WTC11 (cell line): ENCODE results near the gene RAPGEF1. TPM values are rescaled to one million over a fixed set of nuclear protein-coding genes. Genes with fewer than 3 reads are reported as not detected.
A peak's percentile ranks its signal among the peaks of the same experiment; 100 is the strongest.

ENCODE experiments used
- ATAC-seq: fragments of 200-7000 bp; cut with Tn5 transposase; 2 replicates; pipeline ENCODE4 v1.10.0; 2021; ENCODE audit warnings: mild to moderate bottlenecking, moderate library complexity
- CTCF ChIA-PET: fragments of 300-600 bp; sonication (Branson Sonifier 250); formaldehyde crosslinking; loops from one replicate; lab custom pipeline; 2021; ENCODE audit warnings: antibody characterized with exemption; lab: Charles Lee
- POLR2A ChIA-PET: fragments of 350-600 bp; sonication (Branson Sonifier 250); formaldehyde crosslinking; loops from one replicate; lab custom pipeline; 2021; ENCODE audit warnings: antibody characterized with exemption; lab: Charles Lee
- DNase-seq: peaks from one replicate; pipeline ENCODE4 v3.0.0; 2021; ENCODE audit warnings: low spot score
- H3K27ac Mint-ChIP-seq: 2 replicates; pipeline ENCODE4 v1.8.0; 2021; ENCODE audit warnings: mixed read lengths
- H3K27me3 Mint-ChIP-seq: 2 replicates; pipeline ENCODE4 v1.8.0; 2021; ENCODE audit warnings: low read depth, mild to moderate bottlenecking, moderate library complexity, mixed read lengths
- H3K36me3 Mint-ChIP-seq: 2 replicates; pipeline ENCODE4 v1.8.0; 2021; ENCODE audit warnings: mixed read lengths
- H3K4me1 Mint-ChIP-seq: 2 replicates; pipeline ENCODE4 v1.8.0; 2022; ENCODE audit warnings: mixed read lengths
- H3K4me3 Mint-ChIP-seq: 2 replicates; pipeline ENCODE4 v1.8.0; 2021; ENCODE audit warnings: mild to moderate bottlenecking, moderate library complexity, mixed read lengths
- H3K9me3 Mint-ChIP-seq: 2 replicates; pipeline ENCODE4 v1.8.0; 2021; ENCODE audit warnings: mixed read lengths
- ARID4B ChIP-seq: sonication (generic); formaldehyde crosslinking; IDR thresholded peaks from 2 replicates; pipeline ENCODE4 v1.8.0; 2023; ENCODE audit warnings: missing genetic modification reagents, mild to moderate bottlenecking, borderline replicate concordance
- CTCF ChIP-seq: fragments of 200-600 bp; IDR thresholded peaks from 2 replicates; pipeline ENCODE4 v1.8.0; 2022; ENCODE audit warnings: antibody characterized with exemption
- E2F4 ChIP-seq: sonication (generic); formaldehyde crosslinking; IDR thresholded peaks from 2 replicates; pipeline ENCODE4 v1.8.1; 2022; ENCODE audit warnings: low read depth, mild to moderate bottlenecking, moderate library complexity, missing genetic modification reagents, borderline replicate concordance
- ELF4 ChIP-seq: sonication (generic); formaldehyde crosslinking; IDR thresholded peaks from 2 replicates; pipeline ENCODE4 v1.8.1; 2022; ENCODE audit warnings: low read depth, mild to moderate bottlenecking, moderate library complexity, missing genetic modification reagents
- EMX1 ChIP-seq: fragments of 250-450 bp; sonication (Bioruptor Pico); IDR thresholded peaks from 2 replicates; pipeline ENCODE4 v1.8.0; 2021; ENCODE audit warnings: mild to moderate bottlenecking
- MXD4 ChIP-seq: fragments of 250-450 bp; sonication (Bioruptor Pico); IDR thresholded peaks from 2 replicates; pipeline ENCODE4 v1.8.0; 2021; ENCODE audit warnings: mild to moderate bottlenecking, moderate library complexity, borderline replicate concordance
- NR1H2 ChIP-seq: sonication (generic); formaldehyde crosslinking; IDR thresholded peaks from 2 replicates; pipeline ENCODE4 v1.9.0; 2021; ENCODE audit warnings: mild to moderate bottlenecking, moderate library complexity, missing genetic modification reagents
- NR2C2 ChIP-seq: sonication (generic); formaldehyde crosslinking; IDR thresholded peaks from 2 replicates; pipeline ENCODE4 v1.8.0; 2022; ENCODE audit warnings: mild to moderate bottlenecking, missing genetic modification reagents
- PRDM15 ChIP-seq: sonication (generic); formaldehyde crosslinking; IDR thresholded peaks from 2 replicates; pipeline ENCODE4 v1.8.0; 2022; ENCODE audit warnings: missing genetic modification reagents
- RELA ChIP-seq: sonication (generic); formaldehyde crosslinking; IDR thresholded peaks from 2 replicates; pipeline ENCODE4 v1.8.1; 2022; ENCODE audit warnings: missing genetic modification reagents, mild to moderate bottlenecking, borderline replicate concordance
- RORB ChIP-seq: fragments of 250-450 bp; sonication (Bioruptor Pico); IDR thresholded peaks from 2 replicates; pipeline ENCODE4 v1.9.0; 2021; ENCODE audit warnings: mild to moderate bottlenecking
- SOX15 ChIP-seq: fragments of 250-450 bp; sonication (Bioruptor Pico); IDR thresholded peaks from 2 replicates; pipeline ENCODE4 v1.9.0; 2021; ENCODE audit warnings: mild to moderate bottlenecking
- TCF7 ChIP-seq: sonication (generic); formaldehyde crosslinking; IDR thresholded peaks from 2 replicates; pipeline ENCODE4 v1.8.0; 2022; ENCODE audit warnings: mild to moderate bottlenecking, low read depth, missing genetic modification reagents, moderate library complexity
- TEAD1 ChIP-seq: sonication (generic); formaldehyde crosslinking; IDR thresholded peaks from 2 replicates; pipeline ENCODE4 v1.8.0; 2022; ENCODE audit warnings: mild to moderate bottlenecking, missing genetic modification reagents
- total RNA-seq: library from RNA; stranded (reverse); gene quantifications from 3 replicates; pipeline ENCODE4 v1.2.3, GENCODE V29; 2021

Gene RAPGEF1
- total RNA-seq, 1 experiment from 2014 or later = 66.2 TPM

GRCh38 chr9:131606896-131607567 is 132.8 kb downstream of the RAPGEF1 start:
- H3K4me3 Mint-ChIP-seq = no peak overlapping the region
- no peaks in the 10 kb centered on the region for H3K9me3 Mint-ChIP-seq
- ATAC-seq (no peak), DNase-seq (no peak)
- H3K27ac Mint-ChIP-seq = peak overlapping the region; percentile 86
- H3K27me3 Mint-ChIP-seq = no peaks in the 10 kb centered on the region
- H3K36me3 Mint-ChIP-seq = peaks cover 6% of the 10 kb centered on the region; the same call in 1 of the 2 replicates
- CTCF ChIA-PET = interaction anchor here (0.9 kb wide), 1 partner anchor 132 kb away, joined by 3 read pairs; no protein-coding TSS in a partner anchor
- H3K4me1 Mint-ChIP-seq = peaks cover 23% of the 10 kb centered on the region
- POLR2A ChIA-PET = no interaction called here
- no peak for TF ChIP-seq EMX1 (CRISPR knock-in tag)
- no peak for TF ChIP-seq MXD4 (CRISPR knock-in tag)
- no peak for TF ChIP-seq ARID4B
- no peak for TF ChIP-seq ELF4
- no peak for TF ChIP-seq RELA
- no peak for TF ChIP-seq TCF7
- no peak for TF ChIP-seq RORB
- TF ChIP-seq SOX15 = no peak
- no peak for TF ChIP-seq PRDM15
- TF ChIP-seq NR2C2 = no peak
- TF ChIP-seq CTCF = no peak
- TF ChIP-seq NR1H2 = no peak
- TF ChIP-seq E2F4 (CRISPR knock-in tag) = no peak
- no peak for TF ChIP-seq TEAD1 (CRISPR knock-in tag)
